Astrocyte (in vitro differentiated cells and primary cell): Measurements from ENCODE around the gene LPXN.

Source experiments
- EZH2 ChIP-seq: IDR thresholded peaks from 2 replicates; pipeline ENCODE4 v1.6.1; 2012; ENCODE audit warnings: mild to moderate bottlenecking, low read length, inconsistent platforms; ENCODE audit not compliant: insufficient read depth
- TF ChIP-seq, protein P1 (sequence below): IDR thresholded peaks from 2 replicates; pipeline ENCODE4 v1.5.1; 2011; ENCODE audit warnings: low read depth, mild to moderate bottlenecking, inconsistent platforms, low read length, moderate library complexity; ENCODE audit not compliant: insufficient read depth

DNA sequence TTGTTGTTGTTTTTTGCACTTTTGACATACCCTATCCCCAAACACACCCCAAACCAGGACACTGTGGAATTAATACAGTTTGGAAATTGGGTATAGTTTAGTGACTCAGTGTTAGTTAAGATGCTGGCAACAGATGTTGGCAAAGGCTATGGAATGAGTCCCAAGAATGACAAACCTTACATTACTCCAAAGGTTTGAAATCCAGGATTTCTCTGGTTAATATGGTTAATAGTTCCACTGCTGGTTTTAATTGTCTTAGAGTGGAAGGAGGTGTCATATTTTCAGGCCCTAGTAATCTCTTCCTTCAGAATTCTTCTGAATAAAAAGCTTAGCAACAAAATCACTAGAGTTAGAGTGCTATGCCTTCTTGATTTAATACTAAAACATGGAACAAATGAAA, 775 bp downstream of the LPXN start:
- TF ChIP-seq EZH2: no peak
- TF ChIP-seq, protein P1, sequence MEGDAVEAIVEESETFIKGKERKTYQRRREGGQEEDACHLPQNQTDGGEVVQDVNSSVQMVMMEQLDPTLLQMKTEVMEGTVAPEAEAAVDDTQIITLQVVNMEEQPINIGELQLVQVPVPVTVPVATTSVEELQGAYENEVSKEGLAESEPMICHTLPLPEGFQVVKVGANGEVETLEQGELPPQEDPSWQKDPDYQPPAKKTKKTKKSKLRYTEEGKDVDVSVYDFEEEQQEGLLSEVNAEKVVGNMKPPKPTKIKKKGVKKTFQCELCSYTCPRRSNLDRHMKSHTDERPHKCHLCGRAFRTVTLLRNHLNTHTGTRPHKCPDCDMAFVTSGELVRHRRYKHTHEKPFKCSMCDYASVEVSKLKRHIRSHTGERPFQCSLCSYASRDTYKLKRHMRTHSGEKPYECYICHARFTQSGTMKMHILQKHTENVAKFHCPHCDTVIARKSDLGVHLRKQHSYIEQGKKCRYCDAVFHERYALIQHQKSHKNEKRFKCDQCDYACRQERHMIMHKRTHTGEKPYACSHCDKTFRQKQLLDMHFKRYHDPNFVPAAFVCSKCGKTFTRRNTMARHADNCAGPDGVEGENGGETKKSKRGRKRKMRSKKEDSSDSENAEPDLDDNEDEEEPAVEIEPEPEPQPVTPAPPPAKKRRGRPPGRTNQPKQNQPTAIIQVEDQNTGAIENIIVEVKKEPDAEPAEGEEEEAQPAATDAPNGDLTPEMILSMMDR: no peak
